Effector memory CD8-positive, alpha-beta T cell (primary cell): ENCODE data around the gene AKIRIN2.
"Not testable (repeated sequence)": the region's sequence is repeated elsewhere in the genome, so short reads cannot be mapped to it uniquely, and the experiment has no call there.

ENCODE experiments used
- ATAC-seq: fragments of 150-1000 bp; cut with Tn5 transposase; replicated peaks from 2 replicates; pipeline ENCODE4 v1.10.0; 2021; ENCODE audit warnings: mild to moderate bottlenecking, moderate library complexity
- DNase-seq, 3 experiments: peaks; one replicate each; pipeline ENCODE4 v3.0.0; 2021
- H3K27ac Mint-ChIP-seq, 2 donors: one replicate each; pipeline ENCODE4 v1.8.0; 2022; ENCODE audit warnings: mild to moderate bottlenecking in 2 of 2, mixed read lengths in 2 of 2, moderate library complexity in 2 of 2
- H3K27me3 Mint-ChIP-seq, 2 donors: one replicate each; pipeline ENCODE4 v1.8.0; 2022; ENCODE audit warnings: mixed read lengths in 2 of 2
- H3K36me3 Mint-ChIP-seq: one replicate; pipeline ENCODE4 v1.8.0; 2022; ENCODE audit warnings: mild to moderate bottlenecking, moderate library complexity, mixed read lengths; ENCODE audit not compliant: insufficient read depth
- H3K4me1 Mint-ChIP-seq, 2 donors: one replicate each; pipeline ENCODE4 v1.8.0; 2022; ENCODE audit warnings: low read depth in 2 of 2, mixed read lengths in 2 of 2
- H3K4me3 Mint-ChIP-seq, 2 donors: one replicate each; pipeline ENCODE4 v1.8.0; 2022; ENCODE audit warnings: mild to moderate bottlenecking in 2 of 2, mixed read lengths in 2 of 2, moderate library complexity in 2 of 2
- H3K9me3 Mint-ChIP-seq, 2 donors: one replicate each; pipeline ENCODE4 v1.8.0; 2022; ENCODE audit warnings: mixed read lengths in 2 of 2

AKIRIN2 gene

GRCh38 chr6:87692086-87692485, 9.9 kb downstream of the AKIRIN2 start:
- ATAC-seq: no peak
- H3K27me3 Mint-ChIP-seq: no peaks in the 10 kb centered on the region
- peak overlapping the region; percentile 14 to 51 for H3K27ac Mint-ChIP-seq
- peaks cover 30% of the 10 kb centered on the region for H3K36me3 Mint-ChIP-seq
- H3K4me1 Mint-ChIP-seq: peaks cover 36 to 69% of the 10 kb centered on the region in 2 donors
- no peak for DNase-seq
- H3K9me3 Mint-ChIP-seq: no peaks in the 10 kb centered on the region
- H3K4me3 Mint-ChIP-seq: peak overlapping the region; percentile 2 to 12

- Mint-ChIP-seq H3K27me3 (no peaks in the 10 kb centered on the region), H3K36me3 (peaks cover 18% of the 10 kb centered on the region), H3K9me3 (no peaks in the 10 kb centered on the region), H3K4me3 (no peak overlapping the region), H3K4me1 (peaks cover 39 to 72% of the 10 kb centered on the region in 2 donors), H3K27ac (peak overlapping the region in 1 of 2 donors; percentile 31)
- no peak for DNase-seq
- ATAC-seq: no peak
Observed at GRCh38 chr6:87690441-87690840, 11.6 kb downstream of the AKIRIN2 start.

- not testable (repeated sequence) for DNase-seq, H3K9me3 Mint-ChIP-seq, H3K27me3 Mint-ChIP-seq, ATAC-seq, H3K27ac Mint-ChIP-seq
- peaks cover 54 to 76% of the 10 kb centered on the region in 2 donors for H3K4me1 Mint-ChIP-seq
- H3K4me3 Mint-ChIP-seq: peak overlapping the region in 1 of 2 donors; percentile 35
- peaks cover 19% of the 10 kb centered on the region for H3K36me3 Mint-ChIP-seq
Observed at GRCh38 chr6:87687893-87688292, 14.1 kb downstream of the AKIRIN2 start.

GRCh38 chr6:87687296-87687695, 14.7 kb downstream of the AKIRIN2 start:
- H3K27me3 Mint-ChIP-seq: no peaks in the 10 kb centered on the region
- H3K9me3 Mint-ChIP-seq: no peaks in the 10 kb centered on the region
- DNase-seq (no peak), ATAC-seq (no peak)
- peaks cover 19% of the 10 kb centered on the region for H3K36me3 Mint-ChIP-seq
- H3K4me1 Mint-ChIP-seq: peaks cover 56 to 76% of the 10 kb centered on the region in 2 donors
- peak overlapping the region; percentile 33 to 35 for H3K4me3 Mint-ChIP-seq
- H3K27ac Mint-ChIP-seq: peak overlapping the region in 1 of 2 donors; percentile 52

- DNase-seq, H3K27me3 Mint-ChIP-seq, ATAC-seq, H3K9me3 Mint-ChIP-seq: not testable (repeated sequence)
- Mint-ChIP-seq H3K4me1 (peaks cover 57 to 76% of the 10 kb centered on the region in 2 donors), H3K27ac (peak overlapping the region in 1 of 2 donors; percentile 52), H3K36me3 (peaks cover 21% of the 10 kb centered on the region), H3K4me3 (peak overlapping the region; percentile 33 to 35)
Observed at GRCh38 chr6:87686636-87687205, 15.3 kb downstream of the AKIRIN2 start.

- ATAC-seq: no peak
- Mint-ChIP-seq H3K36me3 (peaks cover 33% of the 10 kb centered on the region), H3K9me3 (no peaks in the 10 kb centered on the region), H3K27ac (peak overlapping the region in 1 of 2 donors; percentile 41), H3K27me3 (no peaks in the 10 kb centered on the region), H3K4me1 (peaks cover 48 to 67% of the 10 kb centered on the region in 2 donors), H3K4me3 (peak overlapping the region in 1 of 2 donors; percentile 51)
- DNase-seq: no peak
Observed at GRCh38 chr6:87684895-87685654, 17.0 kb downstream of the AKIRIN2 start.

- H3K27ac Mint-ChIP-seq: peak overlapping the region; percentile 32 to 86
Observed at GRCh38 chr6:87683890-87684289, 18.1 kb downstream of the AKIRIN2 start.

GRCh38 chr6:87682310-87682709, 19.7 kb downstream of the AKIRIN2 start:
- ATAC-seq (peak; percentile 78), DNase-seq (no peak)
- H3K36me3 Mint-ChIP-seq: peaks cover 53% of the 10 kb centered on the region
- peak overlapping the region; percentile 71 to 88 for H3K27ac Mint-ChIP-seq
- H3K4me3 Mint-ChIP-seq: peak overlapping the region; percentile 30 to 52
- H3K4me1 Mint-ChIP-seq: peaks cover 51 to 70% of the 10 kb centered on the region in 2 donors
- no peaks in the 10 kb centered on the region for H3K27me3 Mint-ChIP-seq
- H3K9me3 Mint-ChIP-seq: no peaks in the 10 kb centered on the region

More at GRCh38 chr6:87683890-87684289, 18.1 kb downstream of the AKIRIN2 start:
- ATAC-seq: no peak
- H3K36me3 Mint-ChIP-seq: peaks cover 44% of the 10 kb centered on the region
- peaks cover 50 to 68% of the 10 kb centered on the region in 2 donors for H3K4me1 Mint-ChIP-seq
- no peak for DNase-seq
- no peaks in the 10 kb centered on the region for H3K27me3 Mint-ChIP-seq
- H3K9me3 Mint-ChIP-seq: no peaks in the 10 kb centered on the region
- H3K4me3 Mint-ChIP-seq: peak overlapping the region; percentile 31 to 63

GRCh38 chr6:87675004-87675681, 26.9 kb downstream of the AKIRIN2 start:
- ATAC-seq (no peak), DNase-seq (no peak)
- H3K4me1 Mint-ChIP-seq: peaks cover 21 to 25% of the 10 kb centered on the region in 2 donors
- H3K27me3 Mint-ChIP-seq: no peaks in the 10 kb centered on the region
- peaks cover 85% of the 10 kb centered on the region for H3K36me3 Mint-ChIP-seq
- no peaks in the 10 kb centered on the region for H3K9me3 Mint-ChIP-seq
- no peak overlapping the region for H3K4me3 Mint-ChIP-seq
- H3K27ac Mint-ChIP-seq: no peak overlapping the region

GRCh38 chr6:87674290-87674689, 27.7 kb downstream of the AKIRIN2 start:
- Mint-ChIP-seq H3K4me1 (peaks cover 17 to 20% of the 10 kb centered on the region in 2 donors), H3K9me3 (no peaks in the 10 kb centered on the region), H3K27me3 (no peaks in the 10 kb centered on the region), H3K27ac (no peak overlapping the region), H3K36me3 (peaks cover 80% of the 10 kb centered on the region), H3K4me3 (no peak overlapping the region)
- ATAC-seq (no peak), DNase-seq (no peak)

GRCh38 chr6:87673237-87673636, 28.8 kb downstream of the AKIRIN2 start:
- H3K4me1 Mint-ChIP-seq: peaks cover 17 to 20% of the 10 kb centered on the region in 2 donors
- no peaks in the 10 kb centered on the region for H3K27me3 Mint-ChIP-seq
- H3K36me3 Mint-ChIP-seq: peaks cover 69% of the 10 kb centered on the region
- no peak for ATAC-seq
- no peaks in the 10 kb centered on the region for H3K9me3 Mint-ChIP-seq
- DNase-seq: no peak
- peak overlapping the region in 1 of 2 donors; percentile 6 for H3K27ac Mint-ChIP-seq
- H3K4me3 Mint-ChIP-seq: no peak overlapping the region

- no peak for ATAC-seq
- Mint-ChIP-seq H3K9me3 (no peaks in the 10 kb centered on the region), H3K4me3 (no peak overlapping the region), H3K36me3 (peaks cover 63% of the 10 kb centered on the region), H3K4me1 (peaks cover 13 to 16% of the 10 kb centered on the region in 2 donors), H3K27me3 (no peaks in the 10 kb centered on the region), H3K27ac (no peak overlapping the region)
- DNase-seq: no peak
Observed at GRCh38 chr6:87672641-87673040, 29.4 kb downstream of the AKIRIN2 start.

- ATAC-seq (no peak), DNase-seq (no peak)
- H3K4me1 Mint-ChIP-seq: peaks cover 13% of the 10 kb centered on the region in 2 donors
- H3K27ac Mint-ChIP-seq: peak overlapping the region; percentile 8 to 87
- peaks cover 59% of the 10 kb centered on the region for H3K36me3 Mint-ChIP-seq
- H3K9me3 Mint-ChIP-seq: no peaks in the 10 kb centered on the region
- no peak overlapping the region for H3K4me3 Mint-ChIP-seq
- H3K27me3 Mint-ChIP-seq: no peaks in the 10 kb centered on the region
Observed at GRCh38 chr6:87671555-87672029, 30.4 kb downstream of the AKIRIN2 start.
